ENCODE data around the gene WFIKKN1. TPM values are rescaled to one million over a fixed set of nuclear protein-coding genes. Genes with fewer than 3 reads are reported as not detected.
"Not testable (repeated sequence)": the region's sequence is repeated elsewhere in the genome, so short reads cannot be mapped to it uniquely, and the experiment has no call there.

WFIKKN1 gene
- total RNA-seq, 2 experiments from 2014 or later: 0.25 TPM; not detected in 1

- peaks cover 22% of the 10 kb centered on the region for H3K4me1 Mint-ChIP-seq (ENCODE audit: low read depth)
- ChIA-PET CTCF (no interaction called here), POLR2A (no interaction called here)
- H3K36me3 Mint-ChIP-seq (ENCODE audit: low read depth): no peaks in the 10 kb centered on the region
- TF ChIP-seq CTCF (IDR thresholded peaks at IDR 0.05): no peak
- H3K9me3 Mint-ChIP-seq: no peaks in the 10 kb centered on the region
- intact Hi-C loops (cut with micrococcal nuclease): no loop called here
- ATAC-seq (no peak), DNase-seq (no peak)
- no peaks in the 10 kb centered on the region for H3K27me3 Mint-ChIP-seq
- H3K27ac Mint-ChIP-seq: peak overlapping the region; percentile 12
- H3K4me3 Mint-ChIP-seq: no peak overlapping the region
These were observed 37.0 kb upstream of the WFIKKN1 start for GRCh38 chr16:593807-594206.

- TF ChIP-seq CTCF (IDR thresholded peaks at IDR 0.05): no peak
- ChIA-PET CTCF (no interaction called here), POLR2A (no interaction called here)
- H3K4me3 Mint-ChIP-seq: no peak overlapping the region
- no peak overlapping the region for H3K27ac Mint-ChIP-seq
- H3K4me1 Mint-ChIP-seq (ENCODE audit: low read depth): peaks cover 22% of the 10 kb centered on the region
- DNase-seq: no peak
- H3K27me3 Mint-ChIP-seq: no peaks in the 10 kb centered on the region
- H3K9me3 Mint-ChIP-seq: no peaks in the 10 kb centered on the region
- no peaks in the 10 kb centered on the region for H3K36me3 Mint-ChIP-seq (ENCODE audit: low read depth)
- intact Hi-C loops (cut with micrococcal nuclease): no loop called here
- ATAC-seq: no peak
These were observed 35.7 kb upstream of the WFIKKN1 start for GRCh38 chr16:595094-595528.

- Mint-ChIP-seq H3K36me3 (ENCODE audit: low read depth) (no peaks in the 10 kb centered on the region), H3K4me1 (ENCODE audit: low read depth) (peaks cover 16% of the 10 kb centered on the region), H3K27ac (peak overlapping the region; percentile 20), H3K27me3 (no peaks in the 10 kb centered on the region), H3K4me3 (no peak overlapping the region), H3K9me3 (no peaks in the 10 kb centered on the region)
- intact Hi-C loops (cut with micrococcal nuclease): no loop called here
- ChIA-PET POLR2A (no interaction called here), CTCF (interaction anchor here (1.5 kb wide), 1 partner anchor 13 kb away, joined by 4 read pairs; no protein-coding TSS in a partner anchor)
- no peak for TF ChIP-seq CTCF (IDR thresholded peaks at IDR 0.05)
- DNase-seq: no peak
- no peak for ATAC-seq
These were observed 34.6 kb upstream of the WFIKKN1 start for GRCh38 chr16:595942-596735.

- Mint-ChIP-seq H3K9me3 (no peaks in the 10 kb centered on the region), H3K4me3 (no peak overlapping the region), H3K36me3 (ENCODE audit: low read depth) (no peaks in the 10 kb centered on the region), H3K27me3 (no peaks in the 10 kb centered on the region), H3K27ac (peak overlapping the region; percentile 2), H3K4me1 (ENCODE audit: low read depth) (peaks cover 14% of the 10 kb centered on the region)
- ATAC-seq (no peak), DNase-seq (no peak)
- CTCF ChIA-PET: interaction anchor here (1.5 kb wide), 1 partner anchor 13 kb away, joined by 4 read pairs; no protein-coding TSS in a partner anchor
- intact Hi-C loops (cut with micrococcal nuclease): no loop called here
- no peak for TF ChIP-seq CTCF (IDR thresholded peaks at IDR 0.05)
- POLR2A ChIA-PET: no interaction called here
These were observed 34.1 kb upstream of the WFIKKN1 start for GRCh38 chr16:596736-597060.

GRCh38 chr16:597655-598054 is 33.1 kb upstream of the WFIKKN1 start:
- not testable (repeated sequence) for ATAC-seq

More at GRCh38 chr16:597655-598054, 33.1 kb upstream of the WFIKKN1 start:
- peaks cover 12% of the 10 kb centered on the region for H3K4me1 Mint-ChIP-seq (ENCODE audit: low read depth)
- POLR2A ChIA-PET; H3K9me3 Mint-ChIP-seq; H3K27me3 Mint-ChIP-seq; H3K4me3 Mint-ChIP-seq; H3K36me3 Mint-ChIP-seq (ENCODE audit: low read depth); H3K27ac Mint-ChIP-seq; intact Hi-C loops (cut with micrococcal nuclease); DNase-seq: not testable (repeated sequence)
- CTCF ChIA-PET: interaction anchor here (1.4 kb wide), 1 partner anchor 18 kb away, joined by 4 read pairs; no protein-coding TSS in a partner anchor
